H9 (cell line): ENCODE measurements around the gene KMT5B. TPM values are rescaled to one million over a fixed set of nuclear protein-coding genes. Genes with fewer than 3 reads are reported as not detected.

Experiments
- DNase-seq: peaks from one replicate; pipeline ENCODE4 v3.0.0-alpha.2; 2017
- H2AFZ ChIP-seq: one replicate; pipeline ENCODE4 v1.6.1; 2013; ENCODE audit warnings: mild to moderate bottlenecking, low read length, control low read depth, moderate library complexity
- H2AK5ac ChIP-seq: 2 replicates; pipeline ENCODE4 v1.6.1; 2013; ENCODE audit warnings: low read length, control low read depth, mixed read lengths; ENCODE audit not compliant: insufficient read length
- H2BK120ac ChIP-seq: one replicate; pipeline ENCODE4 v1.6.1; 2013; ENCODE audit warnings: low read depth, mild to moderate bottlenecking, low read length, control low read depth, inconsistent platforms; ENCODE audit not compliant: poor library complexity, severe bottlenecking
- H2BK12ac ChIP-seq: 2 replicates; pipeline ENCODE4 v1.6.1; 2013; ENCODE audit warnings: low read length, control low read depth, mixed read lengths, low read depth; ENCODE audit not compliant: insufficient read length
- H2BK15ac ChIP-seq: 2 replicates; pipeline ENCODE4 v1.6.1; 2013; ENCODE audit warnings: low read depth, low read length, control low read depth
- H2BK20ac ChIP-seq: one replicate; pipeline ENCODE4 v1.6.1; 2013; ENCODE audit warnings: low read depth, mild to moderate bottlenecking, low read length, control low read depth, inconsistent platforms; ENCODE audit not compliant: poor library complexity, severe bottlenecking
- H2BK5ac ChIP-seq: 2 replicates; pipeline ENCODE4 v1.6.1; 2013; ENCODE audit warnings: low read length, control low read depth, mixed read lengths; ENCODE audit not compliant: insufficient read length
- H3K14ac ChIP-seq: 2 replicates; pipeline ENCODE4 v1.6.1; 2013; ENCODE audit warnings: low read length, control low read depth; ENCODE audit not compliant: insufficient read depth
- H3K18ac ChIP-seq: 2 replicates; pipeline ENCODE4 v1.6.1; 2013; ENCODE audit warnings: low read depth, mild to moderate bottlenecking, mixed read lengths, low read length, control low read depth; ENCODE audit not compliant: insufficient read length
- H3K23ac ChIP-seq: 2 replicates; pipeline ENCODE4 v1.6.1; 2013; ENCODE audit warnings: low read length, control low read depth, mixed read lengths, low read depth; ENCODE audit not compliant: insufficient read length
- H3K23me2 ChIP-seq: 2 replicates; pipeline ENCODE4 v1.6.1; 2013; ENCODE audit warnings: low read depth, mild to moderate bottlenecking, mixed read lengths, low read length, control low read depth; ENCODE audit not compliant: insufficient read length, poor library complexity, severe bottlenecking
- H3K27ac ChIP-seq: 2 replicates; pipeline ENCODE4 v1.5.1; 2013; ENCODE audit warnings: low read length, control low read depth, mixed read lengths, low read depth; ENCODE audit not compliant: insufficient read length
- H3K27me3 ChIP-seq: 2 replicates; pipeline ENCODE4 v1.6.1; 2013; ENCODE audit warnings: low read length, control low read depth, inconsistent platforms; ENCODE audit not compliant: insufficient read depth
- H3K4ac ChIP-seq: 2 replicates; pipeline ENCODE4 v1.6.1; 2013; ENCODE audit warnings: low read depth, mild to moderate bottlenecking, control low read depth, inconsistent platforms, low read length, moderate library complexity
- H3K4me1 ChIP-seq: 2 replicates; pipeline ENCODE4 v1.6.1; 2013; ENCODE audit warnings: low read length, control low read depth, inconsistent platforms; ENCODE audit not compliant: insufficient read depth
- H3K4me2 ChIP-seq: 2 replicates; pipeline ENCODE4 v1.6.1; 2013; ENCODE audit warnings: low read length, control low read depth, mixed read lengths; ENCODE audit not compliant: insufficient read length, insufficient read depth
- H3K56ac ChIP-seq: 2 replicates; pipeline ENCODE4 v1.6.1; 2013; ENCODE audit warnings: low read depth, mild to moderate bottlenecking, mixed read lengths, low read length, control low read depth; ENCODE audit not compliant: insufficient read length
- H3K79me1 ChIP-seq: 2 replicates; pipeline ENCODE4 v1.6.1; 2013; ENCODE audit warnings: low read depth, mild to moderate bottlenecking, moderate library complexity, low read length, control low read depth, inconsistent platforms; ENCODE audit not compliant: insufficient read depth, poor library complexity, severe bottlenecking
- H3K79me2 ChIP-seq: 2 replicates; pipeline ENCODE4 v1.6.1; 2013; ENCODE audit warnings: low read length, control low read depth, inconsistent platforms; ENCODE audit not compliant: insufficient read depth
- H3K9ac ChIP-seq: 2 replicates; pipeline ENCODE4 v1.6.1; 2013; ENCODE audit warnings: low read length, control low read depth, mixed read lengths; ENCODE audit not compliant: insufficient read length; ENCODE audit errors: extremely low read depth
- H3K9me3 ChIP-seq: one replicate; pipeline ENCODE4 v1.6.1; 2013; ENCODE audit warnings: low read depth, low read length, inconsistent platforms; ENCODE audit not compliant: control insufficient read depth
- H3T11ph ChIP-seq: one replicate; pipeline ENCODE4 v1.6.1; 2013; ENCODE audit warnings: mild to moderate bottlenecking, low read length, control low read depth, inconsistent platforms
- H4K20me1 ChIP-seq: one replicate; pipeline ENCODE4 v1.6.1; 2013; ENCODE audit not compliant: control insufficient read depth, insufficient read length, insufficient read depth
- H4K5ac ChIP-seq: 2 replicates; pipeline ENCODE4 v1.6.1; 2013; ENCODE audit warnings: low read depth, mild to moderate bottlenecking, mixed read lengths, low read length, control low read depth; ENCODE audit not compliant: insufficient read length
- H4K8ac ChIP-seq: replicated peaks from 2 replicates; pipeline ENCODE4 v1.6.1; 2013; ENCODE audit warnings: low read length, control low read depth, mixed read lengths, low read depth; ENCODE audit not compliant: insufficient read length
- H4K91ac ChIP-seq: 2 replicates; pipeline ENCODE4 v1.6.1; 2013; ENCODE audit warnings: low read depth, mild to moderate bottlenecking, moderate library complexity, mixed read lengths, low read length, control low read depth; ENCODE audit not compliant: insufficient read length
- H3K27ac Mint-ChIP-seq, 3 experiments: 2 replicates in 2 of 3; 3 replicates in 1 of 3; pipeline ENCODE4 v1.8.0; 2020 to 2021; ENCODE audit warnings: mixed read lengths in 3 of 3, mild to moderate bottlenecking in 1 of 3, moderate library complexity in 1 of 3
- H3K27me3 Mint-ChIP-seq: 2 replicates; pipeline ENCODE4 v1.8.0; 2021; ENCODE audit warnings: low read depth, mild to moderate bottlenecking, moderate library complexity, mixed read lengths
- H3K36me3 Mint-ChIP-seq, 3 experiments: 2 replicates in 2 of 3; 3 replicates in 1 of 3; pipeline ENCODE4 v1.8.0; 2020 to 2021; ENCODE audit warnings: low read depth in 3 of 3, mixed read lengths in 3 of 3; ENCODE audit not compliant: insufficient read depth in 1 of 3
- H3K4me1 Mint-ChIP-seq, 2 experiments: 2 replicates each; pipeline ENCODE4 v1.8.0; 2020; ENCODE audit warnings: mixed read lengths in 2 of 2
- H3K4me3 Mint-ChIP-seq, 2 experiments: 2 replicates in 1 of 2; 3 replicates in 1 of 2; pipeline ENCODE4 v1.8.0; 2020 to 2021; ENCODE audit warnings: mild to moderate bottlenecking in 2 of 2, mixed read lengths in 2 of 2, moderate library complexity in 1 of 2
- H3K9me3 Mint-ChIP-seq, 2 experiments: 2 replicates in 1 of 2; 3 replicates in 1 of 2; pipeline ENCODE4 v1.8.0; 2020; ENCODE audit warnings: mild to moderate bottlenecking in 2 of 2, mixed read lengths in 2 of 2, moderate library complexity in 1 of 2
- WGBS: extraction: QIAGEN DNeasy Blood & Tissue Kit; methylation state at CpG from one replicate; pipeline ENCODE4 v1.1.7; 2013; ENCODE audit warnings: missing lambda C conversion rate, low lambda C conversion rate, mixed read lengths; ENCODE audit not compliant: insufficient read length; ENCODE audit errors: extremely low coverage; 5-methylcytosine and 5-hydroxymethylcytosine counted together
- total RNA-seq: library from RNA; stranded (reverse); gene quantifications from 2 replicates; pipeline ENCODE4 v1.2.1, GENCODE V29; 2021
- TF ChIP-seq, protein P1 (sequence below): fragments of 200-600 bp; sonication (generic); conservative IDR thresholded peaks from 3 replicates; pipeline ENCODE4 v1.8.0; 2021; ENCODE audit warnings: antibody characterized with exemption, mild to moderate bottlenecking

The KMT5B gene
- total RNA-seq, 1 experiment from 2014 or later = 61.6 TPM

- Histone ChIP-seq H3K56ac (no peak overlapping the region), H4K5ac (no peak overlapping the region), H3K4me1 (no peaks in the 10 kb centered on the region), H2BK5ac (no peak overlapping the region), H3K18ac (no peak overlapping the region), H2BK120ac (no peak overlapping the region), H2BK20ac (no peak overlapping the region), H3K14ac (no peak overlapping the region), H3K27ac (no peak overlapping the region), H3K79me1 (peaks cover 4% of the 10 kb centered on the region), H4K91ac (no peak overlapping the region), H3K4me2 (no peak overlapping the region), H3K23ac (no peak overlapping the region), H4K20me1 (no peaks in the 10 kb centered on the region), H2BK15ac (no peak overlapping the region), H2AFZ (no peak overlapping the region), H3K23me2 (no peaks in the 10 kb centered on the region), H3K4ac (no peak overlapping the region), H3K9ac (no peak overlapping the region), H3K79me2 (peaks cover 23% of the 10 kb centered on the region; the same call in 1 of the 2 replicates), H3K27me3 (no peaks in the 10 kb centered on the region), H4K8ac (no peak overlapping the region), H3T11ph (no peak overlapping the region), H3K9me3 (no peaks in the 10 kb centered on the region), H2BK12ac (no peak overlapping the region), H2AK5ac (no peak overlapping the region)
- Mint-ChIP-seq H3K27ac (peak overlapping the region in 2 of 3 experiments; percentile 38 to 46; a peak in 4 of 7 replicates), H3K36me3 (peaks cover 0 to 22% (median 17%) of the 10 kb centered on the region in 3 experiments; a peak in 5 of 7 replicates), H3K27me3 (no peaks in the 10 kb centered on the region), H3K9me3 (no peaks in the 10 kb centered on the region), H3K4me3 (no peak overlapping the region), H3K4me1 (peaks cover 28% of the 10 kb centered on the region in 2 experiments)
- TF ChIP-seq, protein P1, sequence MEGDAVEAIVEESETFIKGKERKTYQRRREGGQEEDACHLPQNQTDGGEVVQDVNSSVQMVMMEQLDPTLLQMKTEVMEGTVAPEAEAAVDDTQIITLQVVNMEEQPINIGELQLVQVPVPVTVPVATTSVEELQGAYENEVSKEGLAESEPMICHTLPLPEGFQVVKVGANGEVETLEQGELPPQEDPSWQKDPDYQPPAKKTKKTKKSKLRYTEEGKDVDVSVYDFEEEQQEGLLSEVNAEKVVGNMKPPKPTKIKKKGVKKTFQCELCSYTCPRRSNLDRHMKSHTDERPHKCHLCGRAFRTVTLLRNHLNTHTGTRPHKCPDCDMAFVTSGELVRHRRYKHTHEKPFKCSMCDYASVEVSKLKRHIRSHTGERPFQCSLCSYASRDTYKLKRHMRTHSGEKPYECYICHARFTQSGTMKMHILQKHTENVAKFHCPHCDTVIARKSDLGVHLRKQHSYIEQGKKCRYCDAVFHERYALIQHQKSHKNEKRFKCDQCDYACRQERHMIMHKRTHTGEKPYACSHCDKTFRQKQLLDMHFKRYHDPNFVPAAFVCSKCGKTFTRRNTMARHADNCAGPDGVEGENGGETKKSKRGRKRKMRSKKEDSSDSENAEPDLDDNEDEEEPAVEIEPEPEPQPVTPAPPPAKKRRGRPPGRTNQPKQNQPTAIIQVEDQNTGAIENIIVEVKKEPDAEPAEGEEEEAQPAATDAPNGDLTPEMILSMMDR = no peak
- WGBS = no CpG with 5 or more reads among the region's 5 CpGs
- no peak for DNase-seq
Measured at GRCh38 chr11:68191661-68192579, 21.2 kb downstream of the KMT5B start.
